H1 (cell line): ENCODE data around the gene ATP5ME. TPM values are rescaled to one million over a fixed set of nuclear protein-coding genes. Genes with fewer than 3 reads are reported as not detected.

Experiments used
- CEBPB ChIP-seq: IDR thresholded peaks from 2 replicates; pipeline ENCODE4 v1.6.1; 2012; ENCODE audit warnings: low read depth, low read length
- polyA plus RNA-seq, 7 experiments: library from polyadenylated mRNA; depleted of rRNA in 3 of 7; stranded (reverse) in 5 of 7; unstranded in 2 of 7; fragments of >200 nt in 5 of 7; fragments of 200-250 nt in 2 of 7; gene quantifications; 1 replicate in 5 of 7; 2 replicates in 1 of 7; 4 replicates in 1 of 7; pipeline versions ENCODE4 v1.2.1 to v1.2.3, GENCODE V29; 2011 to 2013; ENCODE audit warnings: missing spikeins in 2 of 7, mixed read lengths in 2 of 7
- total RNA-seq: library from RNA; stranded (reverse); fragmentation: NEBNext Ultra II Directional; extraction: Animal tissue kit (Norgen Biotek cat#: 25700); gene quantifications from 2 replicates; pipeline ENCODE4 v1.2.1, GENCODE V29; 2021
- TF ChIP-seq, protein P1 (sequence below): IDR thresholded peaks from 2 replicates; pipeline ENCODE4 v1.6.1; 2012; ENCODE audit warnings: low read length, inconsistent platforms

ATP5ME gene
- total and polyA plus RNA-seq, 2 of the 8 experiments (the other 6 are each of a cell fraction or from before 2014, with no cell fraction given), result 375 to 450 TPM

GRCh38 chr4:666436-666810 lies 7.7 kb downstream of the ATP5ME start (continued):
- TF ChIP-seq, protein P1, sequence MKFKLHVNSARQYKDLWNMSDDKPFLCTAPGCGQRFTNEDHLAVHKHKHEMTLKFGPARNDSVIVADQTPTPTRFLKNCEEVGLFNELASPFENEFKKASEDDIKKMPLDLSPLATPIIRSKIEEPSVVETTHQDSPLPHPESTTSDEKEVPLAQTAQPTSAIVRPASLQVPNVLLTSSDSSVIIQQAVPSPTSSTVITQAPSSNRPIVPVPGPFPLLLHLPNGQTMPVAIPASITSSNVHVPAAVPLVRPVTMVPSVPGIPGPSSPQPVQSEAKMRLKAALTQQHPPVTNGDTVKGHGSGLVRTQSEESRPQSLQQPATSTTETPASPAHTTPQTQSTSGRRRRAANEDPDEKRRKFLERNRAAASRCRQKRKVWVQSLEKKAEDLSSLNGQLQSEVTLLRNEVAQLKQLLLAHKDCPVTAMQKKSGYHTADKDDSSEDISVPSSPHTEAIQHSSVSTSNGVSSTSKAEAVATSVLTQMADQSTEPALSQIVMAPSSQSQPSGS, result no peak
- no peak for TF ChIP-seq CEBPB
